Measurements from ENCODE around the gene PLA2G2E.

PLA2G2E gene

DNA sequence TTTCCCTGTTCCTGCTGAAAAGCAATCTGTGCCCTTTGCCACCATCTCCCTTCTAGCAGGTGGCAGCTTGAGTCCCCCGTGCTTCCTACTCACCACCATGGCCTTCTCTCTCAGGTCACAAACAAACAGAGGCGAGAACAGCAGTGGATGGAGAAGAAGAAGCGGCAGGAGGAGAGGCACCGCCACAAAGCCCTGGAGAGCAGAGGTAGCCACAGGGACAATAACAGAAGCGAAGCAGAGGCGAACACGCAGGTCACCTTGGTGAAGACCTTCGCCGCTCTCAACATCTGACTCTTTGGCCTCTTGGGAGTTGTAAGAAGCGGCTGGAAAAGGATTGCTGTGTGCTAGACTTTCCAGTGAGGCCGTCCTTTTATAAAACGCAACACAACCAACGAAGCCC is 16.0 kb downstream of the PLA2G2E start:
- DNase-seq (ENCODE audit: low read depth), result no peak
- no peak for TF ChIP-seq POLR2A (IDR thresholded peaks at IDR 0.05; ENCODE audit: extremely low read depth, insufficient read length)
- no peak for TF ChIP-seq MYC (IDR thresholded peaks at IDR 0.05; ENCODE audit: low read depth, low read length)
- TF ChIP-seq, protein P1, sequence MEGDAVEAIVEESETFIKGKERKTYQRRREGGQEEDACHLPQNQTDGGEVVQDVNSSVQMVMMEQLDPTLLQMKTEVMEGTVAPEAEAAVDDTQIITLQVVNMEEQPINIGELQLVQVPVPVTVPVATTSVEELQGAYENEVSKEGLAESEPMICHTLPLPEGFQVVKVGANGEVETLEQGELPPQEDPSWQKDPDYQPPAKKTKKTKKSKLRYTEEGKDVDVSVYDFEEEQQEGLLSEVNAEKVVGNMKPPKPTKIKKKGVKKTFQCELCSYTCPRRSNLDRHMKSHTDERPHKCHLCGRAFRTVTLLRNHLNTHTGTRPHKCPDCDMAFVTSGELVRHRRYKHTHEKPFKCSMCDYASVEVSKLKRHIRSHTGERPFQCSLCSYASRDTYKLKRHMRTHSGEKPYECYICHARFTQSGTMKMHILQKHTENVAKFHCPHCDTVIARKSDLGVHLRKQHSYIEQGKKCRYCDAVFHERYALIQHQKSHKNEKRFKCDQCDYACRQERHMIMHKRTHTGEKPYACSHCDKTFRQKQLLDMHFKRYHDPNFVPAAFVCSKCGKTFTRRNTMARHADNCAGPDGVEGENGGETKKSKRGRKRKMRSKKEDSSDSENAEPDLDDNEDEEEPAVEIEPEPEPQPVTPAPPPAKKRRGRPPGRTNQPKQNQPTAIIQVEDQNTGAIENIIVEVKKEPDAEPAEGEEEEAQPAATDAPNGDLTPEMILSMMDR (IDR thresholded peaks at IDR 0.05; ENCODE audit: low read depth, low read length), result no peak
- TF ChIP-seq, protein P2, sequence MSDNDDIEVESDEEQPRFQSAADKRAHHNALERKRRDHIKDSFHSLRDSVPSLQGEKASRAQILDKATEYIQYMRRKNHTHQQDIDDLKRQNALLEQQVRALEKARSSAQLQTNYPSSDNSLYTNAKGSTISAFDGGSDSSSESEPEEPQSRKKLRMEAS (IDR thresholded peaks at IDR 0.05; ENCODE audit: low read depth, low read length), result no peak
- no peak overlapping the region for H3K4me3 ChIP-seq (ENCODE audit: low read depth, low read length)

GRCh38 chr1:19903621-19904020 is 19.8 kb downstream of the PLA2G2E start:
- no peak overlapping the region for H3K4me3 ChIP-seq (ENCODE audit: low read depth, low read length)
- no peak for DNase-seq (ENCODE audit: low read depth)
- TF ChIP-seq MYC (IDR thresholded peaks at IDR 0.05; ENCODE audit: low read depth, low read length), result no peak
- no peak for TF ChIP-seq POLR2A (IDR thresholded peaks at IDR 0.05; ENCODE audit: extremely low read depth, insufficient read length)
- TF ChIP-seq, protein P2 (IDR thresholded peaks at IDR 0.05; ENCODE audit: low read depth, low read length), result no peak
- TF ChIP-seq, protein P1 (IDR thresholded peaks at IDR 0.05; ENCODE audit: low read depth, low read length), result no peak

GRCh38 chr1:19901653-19902052 is 21.8 kb downstream of the PLA2G2E start:
- TF ChIP-seq MYC (IDR thresholded peaks at IDR 0.05; ENCODE audit: low read depth, low read length) (no peak), POLR2A (IDR thresholded peaks at IDR 0.05; ENCODE audit: extremely low read depth, insufficient read length) (no peak)
- TF ChIP-seq, protein P2 (IDR thresholded peaks at IDR 0.05; ENCODE audit: low read depth, low read length), result no peak
- TF ChIP-seq, protein P1 (IDR thresholded peaks at IDR 0.05; ENCODE audit: low read depth, low read length), result no peak
- DNase-seq (ENCODE audit: low read depth), result no peak
- no peak overlapping the region for H3K4me3 ChIP-seq (ENCODE audit: low read depth, low read length)

DNA sequence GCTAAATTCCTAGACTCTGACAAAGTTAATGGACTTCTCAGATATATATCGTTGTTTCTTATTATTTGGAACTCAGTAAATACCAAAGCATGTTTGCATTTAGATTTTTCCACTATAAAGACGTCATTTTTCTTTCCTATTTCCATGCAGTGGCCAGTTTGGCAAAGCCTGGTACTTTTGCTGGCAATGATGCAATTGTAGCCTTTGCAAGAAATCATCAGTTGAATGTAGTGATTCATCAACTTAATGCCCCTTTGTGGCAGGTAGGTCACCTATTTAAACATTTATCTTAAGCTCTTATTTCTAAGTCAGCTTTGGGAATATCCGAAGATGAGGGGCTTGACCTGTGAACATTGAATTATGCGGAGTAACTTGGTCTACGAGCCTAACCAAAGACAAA is 29.2 kb downstream of the PLA2G2E start:
- no peak overlapping the region for H3K4me3 ChIP-seq (ENCODE audit: low read depth, low read length)
- no peak for DNase-seq (ENCODE audit: low read depth)
- TF ChIP-seq, protein P1 (IDR thresholded peaks at IDR 0.05; ENCODE audit: low read depth, low read length), result no peak
- TF ChIP-seq, protein P2 (IDR thresholded peaks at IDR 0.05; ENCODE audit: low read depth, low read length), result no peak
- TF ChIP-seq POLR2A (IDR thresholded peaks at IDR 0.05; ENCODE audit: extremely low read depth, insufficient read length), result no peak
- TF ChIP-seq MYC (IDR thresholded peaks at IDR 0.05; ENCODE audit: low read depth, low read length), result no peak

- no peak for DNase-seq (ENCODE audit: low read depth)
- TF ChIP-seq MYC (IDR thresholded peaks at IDR 0.05; ENCODE audit: low read depth, low read length) (no peak), POLR2A (IDR thresholded peaks at IDR 0.05; ENCODE audit: extremely low read depth, insufficient read length) (no peak)
- TF ChIP-seq, protein P1 (IDR thresholded peaks at IDR 0.05; ENCODE audit: low read depth, low read length), result no peak
- TF ChIP-seq, protein P2 (IDR thresholded peaks at IDR 0.05; ENCODE audit: low read depth, low read length), result no peak
Measured at GRCh38 chr1:19893687-19894086, 29.7 kb downstream of the PLA2G2E start.

More at GRCh38 chr1:19893687-19894086, 29.7 kb downstream of the PLA2G2E start:
- no peak overlapping the region for H3K4me3 ChIP-seq (ENCODE audit: low read depth, low read length)

All from NB4 (cell line).